C1 segment of cervical spinal cord (tissue), 14 donors: ENCODE data around the gene PIP4P1.
A peak's percentile ranks its signal among the peaks of the same experiment; 100 is the strongest.

Experiments
- DNase-seq, 14 donors: peaks; one replicate each; lab custom pipeline; 2025; lab: John Stamatoyannopoulos, UW

PIP4P1 gene

GRCh38 chr14:20438664-20439063 is 22.6 kb downstream of the PIP4P1 start:
- no peak for DNase-seq

GRCh38 chr14:20436363-20436755 is 24.9 kb downstream of the PIP4P1 start:
- no peak for DNase-seq

GRCh38 chr14:20435582-20436362 is 25.5 kb downstream of the PIP4P1 start, which contains the start of gene KLHL33:
Gene KLHL33 (minus strand): TSS chr14:20436166. CDS start chr14:20435811, 355 bp downstream.
- no peak for DNase-seq

- peak; percentile 14 to 99 (median 70) for DNase-seq
Measured at GRCh38 chr14:20434701-20435581, 26.3 kb downstream of the PIP4P1 start.

GRCh38 chr14:20429801-20430669 is 31.2 kb downstream of the PIP4P1 start:
- peak in 10 of 14 donors; percentile 4 to 99 (median 33) for DNase-seq

- DNase-seq, result peak in 3 of 14 donors; percentile 5 to 52 (median 28)
Measured at GRCh38 chr14:20428802-20429201, 32.4 kb downstream of the PIP4P1 start.

- no peak for DNase-seq
Measured at GRCh38 chr14:20428010-20428365, 33.2 kb downstream of the PIP4P1 start.

GRCh38 chr14:20427231-20428009 is 33.8 kb downstream of the PIP4P1 start:
- peak in 1 of 14 donors; percentile 14 for DNase-seq

GRCh38 chr14:20424851-20425250 is 36.4 kb downstream of the PIP4P1 start:
- no peak for DNase-seq

- no peak for DNase-seq
Measured at GRCh38 chr14:20422886-20423285, 38.3 kb downstream of the PIP4P1 start.

GRCh38 chr14:20421267-20421666 is 40.0 kb downstream of the PIP4P1 start:
- no peak for DNase-seq

GRCh38 chr14:20419419-20419818 is 41.8 kb downstream of the PIP4P1 start:
- no peak for DNase-seq

- no peak for DNase-seq
Measured at GRCh38 chr14:20418501-20418909, 42.7 kb downstream of the PIP4P1 start.

GRCh38 chr14:20417250-20418186 is 43.7 kb downstream of the PIP4P1 start:
- no peak for DNase-seq

GRCh38 chr14:20416223-20416622 is 45.0 kb downstream of the PIP4P1 start:
- no peak for DNase-seq

- peak in 2 of 14 donors; percentile 36 to 53 for DNase-seq
Measured at GRCh38 chr14:20415782-20416206, 45.4 kb downstream of the PIP4P1 start.

GRCh38 chr14:20413744-20414082 is 47.5 kb downstream of the PIP4P1 start:
- DNase-seq, result peak in 1 of 14 donors; percentile 12

- peak in 13 of 14 donors; percentile 24 to 83 (median 73) for DNase-seq
Measured at GRCh38 chr14:20412876-20413743, 48.1 kb downstream of the PIP4P1 start, which contains the start of gene TEP1. Gene TEP1 (minus strand): TSS chr14:20413501. CDS start chr14:20408439, 5,062 bp downstream.
